CD4-positive, alpha-beta T cell treated with Interleukin-4 for 4 hours (primary cell): ENCODE results near the gene TPM2.

ENCODE experiments used
- DNase-seq: peaks from one replicate; pipeline ENCODE4 v3.0.0-alpha.2; 2020

TPM2 gene

GRCh38 chr9:35691757-35692301 lies 2.1 kb upstream of the TPM2 start:
- no peak for DNase-seq

DNA sequence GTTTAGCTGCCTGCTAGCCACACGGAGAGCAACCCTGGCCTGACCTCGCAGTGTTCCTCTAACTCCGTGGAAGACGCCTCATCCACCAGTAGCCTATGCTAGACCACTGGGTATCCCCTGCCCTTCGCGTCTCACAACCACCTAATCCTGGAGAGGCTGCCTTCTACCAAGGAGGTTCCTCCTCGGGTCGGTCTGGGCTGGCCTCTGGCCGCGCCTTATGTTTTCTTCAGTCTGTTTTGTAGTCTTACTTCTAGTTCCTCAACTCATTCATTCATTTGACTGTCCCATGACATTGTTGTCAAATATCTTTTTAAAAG lies 1.6 kb upstream of the TPM2 start:
- DNase-seq: peak; percentile 1

GRCh38 chr9:35690614-35691333 lies 1.0 kb upstream of the TPM2 start:
- peak; percentile 24 for DNase-seq

DNA sequence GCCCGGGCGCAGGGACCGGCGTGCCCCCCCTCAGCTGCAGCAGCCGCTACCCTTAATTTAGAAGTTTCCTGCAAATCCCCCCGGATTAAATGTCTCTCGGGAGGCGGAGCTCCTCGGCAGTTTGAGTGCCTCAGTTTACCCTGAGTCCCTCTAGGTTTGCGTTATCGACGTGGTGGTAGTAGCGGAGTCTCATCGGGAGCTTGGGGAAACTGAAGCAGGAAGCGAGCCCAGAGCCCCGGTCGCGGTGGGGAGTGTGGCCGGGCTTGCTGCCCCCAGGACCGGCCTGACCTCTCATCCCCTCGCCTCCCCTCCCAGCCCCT lies 529 bp upstream of the TPM2 start:
- DNase-seq: no peak

DNA sequence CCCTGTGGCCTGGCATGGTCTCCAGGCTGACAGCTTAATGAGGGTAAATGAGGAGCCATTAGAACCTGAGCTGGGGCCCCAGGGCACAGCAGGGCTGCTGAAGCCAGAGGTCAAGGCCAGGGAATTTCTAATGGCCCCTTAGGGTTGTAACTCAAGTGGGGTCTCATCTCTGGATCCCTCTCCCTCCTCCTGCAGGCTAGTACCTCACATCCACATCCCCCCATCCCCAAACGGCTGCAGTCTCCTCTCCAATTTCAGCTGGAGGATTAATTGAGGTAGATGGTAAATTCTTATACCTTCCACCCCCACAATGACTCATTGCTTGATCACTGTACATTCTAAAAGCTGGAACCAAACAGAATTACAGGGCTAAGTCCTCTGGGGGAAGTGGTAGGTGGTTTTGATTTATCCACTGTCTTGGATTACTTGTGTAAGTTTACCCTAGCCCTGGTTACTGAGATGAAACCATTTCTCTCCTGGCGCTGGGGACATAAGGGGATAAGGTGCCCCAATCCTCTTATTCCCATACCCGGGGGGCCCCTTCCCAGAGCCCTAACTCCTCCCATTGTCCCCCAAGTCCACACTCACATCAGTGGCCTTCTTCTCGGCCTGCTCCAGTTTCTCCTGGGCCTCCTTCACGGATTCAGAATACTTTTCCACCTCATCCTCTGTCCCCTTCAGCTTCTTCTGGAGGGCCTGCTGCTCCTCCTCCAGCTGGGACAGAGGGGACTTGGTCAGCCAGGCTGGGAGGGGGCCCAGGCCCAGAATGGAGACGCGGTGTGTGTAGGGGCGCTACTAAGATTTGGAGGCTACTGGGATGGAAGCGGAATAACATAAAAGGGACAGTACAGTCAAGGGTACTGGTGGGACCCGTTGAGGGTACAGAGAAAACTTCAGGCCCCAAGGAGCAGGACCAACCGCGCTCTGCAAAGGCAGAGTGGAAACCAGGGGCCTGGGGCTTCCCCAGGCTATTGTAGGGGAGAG lies 875 bp downstream of the TPM2 start:
- DNase-seq: peak; percentile 16

DNA sequence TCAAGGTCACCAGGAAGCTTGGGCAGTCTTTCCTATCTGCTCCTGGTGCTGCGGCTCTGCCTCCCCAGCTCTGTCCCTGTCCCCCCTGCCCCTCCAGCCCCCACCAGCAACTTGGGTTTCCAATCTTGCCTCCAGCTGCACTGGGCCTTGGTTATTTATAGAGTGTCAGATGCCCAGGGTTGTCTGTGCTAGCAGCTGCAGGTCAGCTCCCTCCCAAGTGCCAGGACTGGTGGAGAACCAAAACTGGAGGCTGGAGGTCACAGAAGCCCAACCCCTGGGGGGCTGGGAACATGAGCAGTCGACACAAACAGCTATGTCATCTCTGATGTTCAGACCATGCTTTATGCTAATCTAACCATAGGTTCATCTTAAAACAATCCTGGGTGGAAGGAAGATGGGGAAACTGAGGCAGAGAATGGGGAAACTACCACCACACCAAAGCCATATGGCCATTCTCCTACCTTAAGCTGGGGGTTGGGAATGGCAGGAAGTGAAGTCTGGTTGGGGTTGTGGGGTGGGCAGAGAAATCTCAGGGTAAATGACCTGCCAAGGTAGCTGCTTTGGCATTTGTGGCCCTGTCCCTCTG lies 1.7 kb downstream of the TPM2 start:
- no peak for DNase-seq

DNA sequence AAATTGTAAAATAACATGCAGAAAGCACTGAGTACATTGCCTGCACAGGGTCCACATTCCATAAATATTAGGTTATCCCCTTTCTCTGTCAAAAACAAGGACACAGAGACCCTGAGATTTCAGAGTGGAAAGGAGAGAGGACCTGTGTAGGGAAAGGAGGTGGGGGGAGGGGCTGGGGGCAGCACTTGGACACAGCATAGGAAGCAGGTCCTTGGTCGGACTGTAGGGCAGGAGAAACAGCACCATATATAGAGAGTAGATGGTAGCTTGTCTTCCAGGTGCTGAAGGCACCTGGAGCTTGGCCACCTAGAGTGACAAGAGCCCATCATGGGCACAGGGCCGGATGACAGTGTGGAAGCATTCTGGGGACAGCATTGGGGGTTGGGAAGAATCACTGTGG lies 2.4 kb downstream of the TPM2 start:
- no peak for DNase-seq

- DNase-seq: no peak
These were observed 3.2 kb downstream of the TPM2 start for GRCh38 chr9:35686222-35687203.

- no peak for DNase-seq
These were observed 4.2 kb downstream of the TPM2 start for GRCh38 chr9:35685506-35685905.

GRCh38 chr9:35684921-35685320 lies 4.8 kb downstream of the TPM2 start:
- no peak for DNase-seq

- DNase-seq: no peak
These were observed 6.4 kb downstream of the TPM2 start for GRCh38 chr9:35683323-35683722.

DNA sequence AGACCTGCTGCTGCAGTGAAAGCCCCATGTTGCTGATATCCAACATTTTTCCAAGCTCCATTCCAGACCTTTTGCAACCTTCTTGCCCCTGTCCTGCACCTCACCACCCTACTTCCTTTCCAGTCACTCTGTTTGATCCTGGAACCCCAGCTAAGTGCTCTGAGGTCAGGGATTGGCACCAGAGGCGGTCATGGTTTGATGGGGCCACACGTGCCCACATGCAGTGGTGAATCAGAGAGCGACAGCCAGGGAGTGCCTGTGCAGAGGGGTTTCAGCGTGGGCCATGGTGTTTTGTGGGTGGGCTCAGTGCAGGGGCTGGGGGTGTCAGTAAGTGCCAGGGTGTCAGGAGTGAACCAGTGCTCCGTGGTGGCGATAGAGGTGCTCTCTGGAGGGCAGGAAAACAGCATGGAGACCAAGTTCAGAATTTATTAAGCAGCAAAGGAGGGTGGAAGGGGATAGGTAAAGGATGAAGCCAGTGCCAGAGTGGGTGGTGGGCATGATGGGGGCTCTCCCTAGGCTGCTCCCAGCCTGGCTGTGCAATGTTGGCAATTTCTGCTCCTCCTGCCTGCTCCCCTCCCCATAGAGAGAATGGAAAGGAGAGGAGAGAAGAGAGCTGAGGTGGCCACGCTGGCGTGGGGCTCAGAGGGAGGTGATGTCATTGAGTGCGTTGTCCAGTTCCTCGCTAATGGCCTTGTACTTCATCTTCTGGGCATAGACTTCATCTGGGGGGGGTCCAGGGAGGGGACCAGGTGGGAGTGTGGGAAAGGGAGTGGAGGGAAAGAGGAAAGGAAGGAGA lies 7.0 kb downstream of the TPM2 start:
- DNase-seq: no peak

DNA sequence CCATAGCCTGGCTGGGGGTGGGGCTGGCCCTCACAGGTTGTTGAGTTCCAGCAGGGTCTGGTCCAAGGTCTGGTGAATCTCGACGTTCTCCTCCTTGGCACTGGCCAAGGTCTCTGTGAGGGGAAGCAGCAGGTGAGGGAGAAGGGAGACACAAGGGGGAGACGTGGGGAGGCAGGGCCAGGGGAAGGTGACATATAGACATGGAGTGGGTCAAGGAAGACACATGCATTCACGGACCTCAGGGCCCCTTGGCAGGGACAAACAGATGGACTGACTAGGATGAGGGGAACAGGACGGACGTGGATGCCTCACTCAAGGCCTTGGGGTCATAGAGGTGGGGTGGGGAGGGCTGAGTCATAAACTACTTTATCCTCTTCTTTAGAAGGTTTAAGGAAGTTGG lies 7.7 kb downstream of the TPM2 start:
- DNase-seq: no peak

GRCh38 chr9:35681341-35682002 lies 8.3 kb downstream of the TPM2 start:
- no peak for DNase-seq

DNA sequence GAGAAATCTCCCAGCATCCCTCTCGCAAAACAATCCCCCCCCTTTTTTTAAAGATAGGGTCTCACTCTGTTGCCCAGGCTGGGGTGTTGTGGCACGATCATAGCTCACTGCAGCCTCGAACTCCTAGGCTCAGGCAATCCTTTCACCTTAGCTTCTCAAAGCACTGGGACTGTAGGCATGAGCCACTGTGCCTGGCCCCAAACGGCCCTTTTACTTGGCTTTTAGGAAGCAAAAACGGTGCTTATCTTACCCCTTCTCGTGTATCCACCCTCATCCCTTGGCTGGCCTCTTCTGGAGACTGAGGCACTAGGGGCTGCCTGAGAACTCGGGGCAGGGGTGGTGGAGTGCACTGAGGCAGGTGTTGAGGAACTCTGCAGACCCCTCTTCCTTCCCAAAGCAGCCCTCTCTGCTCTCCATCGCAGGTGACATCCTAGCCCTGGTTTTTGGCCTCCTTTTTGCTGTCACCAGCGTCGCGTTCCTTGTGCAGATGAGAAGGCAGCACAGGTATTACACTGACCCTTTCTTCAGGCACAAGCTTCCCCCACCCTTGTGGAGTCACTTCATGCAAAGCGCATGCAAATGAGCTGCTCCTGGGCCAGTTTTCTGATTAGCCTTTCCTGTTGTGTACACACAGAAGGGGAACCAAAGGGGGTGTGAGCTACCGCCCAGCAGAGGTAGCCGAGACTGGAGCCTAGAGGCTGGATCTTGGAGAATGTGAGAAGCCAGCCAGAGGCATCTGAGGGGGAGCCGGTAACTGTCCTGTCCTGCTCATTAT lies 9.2 kb downstream of the TPM2 start:
- DNase-seq: no peak

- no peak for DNase-seq
These were observed 9.9 kb downstream of the TPM2 start for GRCh38 chr9:35679766-35680330.

GRCh38 chr9:35679091-35679490 lies 10.6 kb downstream of the TPM2 start:
- no peak for DNase-seq

DNA sequence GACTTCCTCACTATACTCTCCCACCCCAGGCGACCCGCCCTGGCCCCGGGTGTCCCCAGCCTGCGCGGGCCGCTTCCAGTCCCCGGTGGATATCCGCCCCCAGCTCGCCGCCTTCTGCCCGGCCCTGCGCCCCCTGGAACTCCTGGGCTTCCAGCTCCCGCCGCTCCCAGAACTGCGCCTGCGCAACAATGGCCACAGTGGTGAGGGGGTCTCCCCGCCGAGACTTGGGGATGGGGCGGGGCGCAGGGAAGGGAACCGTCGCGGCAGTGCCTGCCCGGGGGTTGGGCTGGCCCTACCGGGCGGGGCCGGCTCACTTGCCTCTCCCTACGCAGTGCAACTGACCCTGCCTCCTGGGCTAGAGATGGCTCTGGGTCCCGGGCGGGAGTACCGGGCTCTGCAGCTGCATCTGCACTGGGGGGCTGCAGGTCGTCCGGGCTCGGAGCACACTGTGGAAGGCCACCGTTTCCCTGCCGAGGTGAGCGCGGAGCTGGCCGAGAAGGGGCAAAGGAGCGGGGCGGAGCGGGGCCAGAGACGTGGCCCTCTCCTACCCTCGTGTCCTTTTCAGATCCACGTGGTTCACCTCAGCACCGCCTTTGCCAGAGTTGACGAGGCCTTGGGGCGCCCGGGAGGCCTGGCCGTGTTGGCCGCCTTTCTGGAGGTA lies 13.9 kb downstream of the TPM2 start:
- DNase-seq: no peak

GRCh38 chr9:35675204-35675603 lies 14.5 kb downstream of the TPM2 start:
- DNase-seq: no peak

- DNase-seq: no peak
These were observed 15.7 kb downstream of the TPM2 start for GRCh38 chr9:35674025-35674361.
